Measurements from ENCODE around the gene SGK1.
"Not testable (repeated sequence)": the region's sequence is repeated elsewhere in the genome, so short reads cannot be mapped to it uniquely, and the experiment has no call there.

- TF ChIP-seq CTCF (IDR thresholded peaks at IDR 0.05; ENCODE audit: low read depth, low read length, poor library complexity, severe bottlenecking); EZH2phosphoT487 (IDR thresholded peaks at IDR 0.05; ENCODE audit: borderline replicate concordance, low read length): not testable (repeated sequence)
Measured at GRCh38 chr6:134255280-134255679, 62.6 kb downstream of the SGK1 start.

Measured in DOHH2 (cell line).